ENCODE results near the gene GRM1.

Gene GRM1

DNA sequence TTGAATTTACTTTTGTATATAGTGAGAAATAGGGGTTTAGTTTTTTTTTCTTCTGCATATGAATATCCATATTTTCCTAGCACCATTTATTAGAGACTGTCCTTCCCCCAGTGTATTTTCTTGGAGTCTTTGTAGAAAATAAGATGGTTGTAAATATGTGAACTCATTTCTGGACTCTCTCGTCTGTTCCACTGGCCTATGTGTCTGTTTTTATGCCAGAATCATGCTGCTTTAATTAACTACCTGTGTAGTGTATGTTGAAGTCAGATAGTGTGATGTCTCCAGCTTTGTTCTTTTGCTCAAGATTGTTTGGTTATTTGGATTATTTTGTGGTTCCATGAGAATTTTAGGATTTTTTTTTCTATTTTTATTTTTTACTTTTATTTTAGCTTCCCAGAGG, 338.2 kb downstream of the GRM1 start:
- Histone ChIP-seq H3K9me3 (ENCODE audit: control insufficient read depth, insufficient read depth, low read length) (no peaks in the 10 kb centered on the region), H3K9ac (ENCODE audit: low read depth, low read length) (no peak overlapping the region), H3K27me3 (ENCODE audit: control insufficient read depth, insufficient read depth, low read length) (no peaks in the 10 kb centered on the region), H3K4me1 (ENCODE audit: control insufficient read depth, insufficient read depth, low read length) (no peaks in the 10 kb centered on the region), H3K27ac (ENCODE audit: low read depth, low read length) (no peak overlapping the region), H3K4me3 (ENCODE audit: low read depth, low read length) (no peak overlapping the region), H3K36me3 (ENCODE audit: control insufficient read depth, insufficient read depth, low read length) (no peaks in the 10 kb centered on the region)

DNA sequence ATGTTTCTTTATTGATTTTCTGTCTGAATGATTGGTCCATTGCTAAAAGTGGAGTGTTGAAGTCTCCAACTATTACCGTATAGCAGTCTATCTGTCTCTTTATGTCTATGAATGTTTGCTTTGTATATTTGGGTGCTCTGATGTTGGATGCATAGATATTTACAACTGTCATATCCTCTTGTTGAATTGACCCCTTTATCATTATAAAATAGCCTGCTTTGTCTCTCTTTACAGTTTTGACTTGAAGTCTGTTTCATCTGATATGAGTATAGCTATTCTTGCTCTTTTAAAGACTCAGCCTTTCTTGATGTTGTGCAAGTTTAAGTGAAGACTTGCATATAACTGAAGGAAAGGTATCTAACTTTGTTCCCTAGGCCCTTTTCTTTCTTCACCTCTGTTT, 341.0 kb downstream of the GRM1 start:
- Histone ChIP-seq H3K27me3 (ENCODE audit: control insufficient read depth, insufficient read depth, low read length) (no peaks in the 10 kb centered on the region), H3K27ac (ENCODE audit: low read depth, low read length) (no peak overlapping the region), H3K4me3 (ENCODE audit: low read depth, low read length) (no peak overlapping the region), H3K9me3 (ENCODE audit: control insufficient read depth, insufficient read depth, low read length) (no peaks in the 10 kb centered on the region), H3K4me1 (ENCODE audit: control insufficient read depth, insufficient read depth, low read length) (no peaks in the 10 kb centered on the region), H3K9ac (ENCODE audit: low read depth, low read length) (no peak overlapping the region), H3K36me3 (ENCODE audit: control insufficient read depth, insufficient read depth, low read length) (no peaks in the 10 kb centered on the region)

DNA sequence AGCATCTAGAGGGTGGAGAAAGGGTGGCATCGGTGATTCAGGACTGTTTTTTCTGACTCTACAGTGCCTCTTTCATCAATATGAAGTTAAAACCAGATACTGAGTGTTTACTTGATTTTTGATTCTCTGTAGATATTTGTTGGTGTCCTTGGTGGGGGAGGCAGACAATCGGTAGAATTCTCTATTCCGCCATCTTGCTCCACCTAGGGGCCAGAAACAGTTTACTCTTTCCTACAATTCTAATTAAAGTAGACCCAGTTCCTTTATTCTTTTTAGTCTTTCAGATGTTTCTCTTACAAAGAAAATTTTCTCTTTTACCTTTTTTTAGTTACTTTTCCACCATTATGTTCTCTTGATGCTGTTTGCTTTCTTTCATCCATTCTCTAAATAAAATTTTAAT, 352.6 kb downstream of the GRM1 start:
- no peaks in the 10 kb centered on the region; the same call in none of the 2 replicates for H3K9me3 ChIP-seq (ENCODE audit: control insufficient read depth, insufficient read depth, low read length)

DNA sequence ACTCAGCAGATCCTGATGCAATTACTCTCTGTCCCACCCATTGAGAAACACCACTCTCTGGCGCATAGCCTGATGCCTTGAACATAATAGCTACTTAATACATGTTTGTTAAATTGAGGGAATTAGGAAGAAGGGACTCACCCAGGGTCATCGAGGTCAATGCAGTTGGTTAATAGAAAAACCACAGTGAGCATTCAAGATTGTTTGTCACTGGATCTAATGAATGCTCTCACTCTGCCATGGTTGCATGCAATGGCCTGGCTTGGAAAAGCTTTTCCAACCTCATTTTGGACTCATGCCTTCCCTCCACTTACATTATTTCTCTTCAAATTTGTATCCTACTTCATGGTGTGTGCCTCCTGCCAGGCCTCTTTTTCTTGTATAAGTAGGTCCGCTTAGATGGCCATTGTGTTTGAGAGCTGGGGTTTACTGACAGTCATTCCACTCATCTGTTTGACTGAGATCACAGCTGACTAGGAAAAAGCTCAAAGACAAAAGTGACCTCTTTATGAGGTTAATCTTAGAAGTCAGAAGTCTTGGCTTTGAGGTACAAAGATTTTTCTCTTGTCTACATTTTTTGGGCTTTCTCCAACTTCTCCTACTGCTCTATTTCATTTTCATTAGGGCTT, 360.0 kb downstream of the GRM1 start:
- Histone ChIP-seq H3K27me3 (ENCODE audit: control insufficient read depth, insufficient read depth, low read length) (no peaks in the 10 kb centered on the region), H3K27ac (ENCODE audit: low read depth, low read length) (no peak overlapping the region), H3K4me3 (ENCODE audit: low read depth, low read length) (no peak overlapping the region), H3K9me3 (ENCODE audit: control insufficient read depth, insufficient read depth, low read length) (no peaks in the 10 kb centered on the region), H3K4me1 (ENCODE audit: control insufficient read depth, insufficient read depth, low read length) (peaks cover 12% of the 10 kb centered on the region), H3K9ac (ENCODE audit: low read depth, low read length) (no peak overlapping the region), H3K36me3 (ENCODE audit: control insufficient read depth, insufficient read depth, low read length) (no peaks in the 10 kb centered on the region)

More for the DNA sequence above, 352.6 kb downstream of the GRM1 start:
- Histone ChIP-seq H3K9ac (ENCODE audit: low read depth, low read length) (no peak overlapping the region), H3K4me3 (ENCODE audit: low read depth, low read length) (no peak overlapping the region), H3K4me1 (ENCODE audit: control insufficient read depth, insufficient read depth, low read length) (no peaks in the 10 kb centered on the region), H3K27ac (ENCODE audit: low read depth, low read length) (no peak overlapping the region), H3K27me3 (ENCODE audit: control insufficient read depth, insufficient read depth, low read length) (no peaks in the 10 kb centered on the region), H3K36me3 (ENCODE audit: control insufficient read depth, insufficient read depth, low read length) (no peaks in the 10 kb centered on the region)

DNA sequence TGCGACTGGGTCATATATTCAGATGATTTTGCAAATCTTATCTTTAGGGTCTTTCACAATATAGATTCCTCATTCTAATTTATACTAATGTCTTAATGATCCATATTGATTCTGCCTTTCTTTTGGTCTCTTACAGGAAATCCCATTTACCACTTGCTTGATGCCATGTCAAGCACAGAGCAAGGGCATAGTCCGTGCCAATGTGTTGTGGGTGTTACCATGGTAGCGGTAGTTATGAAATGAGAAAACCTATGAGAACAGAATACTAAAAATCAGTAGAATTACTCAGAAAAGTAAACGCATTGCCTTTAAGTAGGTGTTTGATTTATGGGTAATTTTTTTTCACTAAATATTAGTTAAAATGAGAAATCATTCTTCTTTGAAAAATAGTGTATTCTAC, 360.9 kb downstream of the GRM1 start:
- Histone ChIP-seq H3K36me3 (ENCODE audit: control insufficient read depth, insufficient read depth, low read length) (no peaks in the 10 kb centered on the region), H3K9ac (ENCODE audit: low read depth, low read length) (no peak overlapping the region), H3K9me3 (ENCODE audit: control insufficient read depth, insufficient read depth, low read length) (no peaks in the 10 kb centered on the region), H3K4me1 (ENCODE audit: control insufficient read depth, insufficient read depth, low read length) (peaks cover 12% of the 10 kb centered on the region), H3K27me3 (ENCODE audit: control insufficient read depth, insufficient read depth, low read length) (no peaks in the 10 kb centered on the region), H3K27ac (ENCODE audit: low read depth, low read length) (no peak overlapping the region), H3K4me3 (ENCODE audit: low read depth, low read length) (no peak overlapping the region)

DNA sequence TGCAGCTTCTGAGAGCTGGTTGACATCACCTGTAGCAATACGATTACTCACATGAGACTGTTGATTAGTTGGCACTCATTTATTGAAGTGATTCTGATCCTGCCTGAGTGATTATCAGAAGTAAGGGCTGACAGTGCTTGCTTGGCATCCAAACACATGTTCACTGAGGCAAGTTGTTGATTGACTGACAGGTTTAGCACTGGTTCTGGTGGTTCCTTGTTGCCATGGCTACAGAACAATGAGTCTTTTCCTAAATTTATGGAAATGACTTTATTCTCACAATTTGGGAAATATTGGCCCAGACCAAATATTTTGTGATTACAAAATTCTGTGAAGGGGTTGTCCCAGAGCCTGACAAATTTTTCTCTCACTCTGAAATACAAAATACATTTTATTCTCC, 368.8 kb downstream of the GRM1 start:
- no peaks in the 10 kb centered on the region for H3K36me3 ChIP-seq (ENCODE audit: control insufficient read depth, insufficient read depth, low read length)
- no peaks in the 10 kb centered on the region for H3K4me1 ChIP-seq (ENCODE audit: control insufficient read depth, insufficient read depth, low read length)
- H3K4me3 ChIP-seq (ENCODE audit: low read depth, low read length), result no peak overlapping the region
- no peaks in the 10 kb centered on the region for H3K27me3 ChIP-seq (ENCODE audit: control insufficient read depth, insufficient read depth, low read length)
- H3K9ac ChIP-seq (ENCODE audit: low read depth, low read length), result no peak overlapping the region
- H3K27ac ChIP-seq (ENCODE audit: low read depth, low read length), result no peak overlapping the region
- H3K9me3 ChIP-seq (ENCODE audit: control insufficient read depth, insufficient read depth, low read length), result no peaks in the 10 kb centered on the region

DNA sequence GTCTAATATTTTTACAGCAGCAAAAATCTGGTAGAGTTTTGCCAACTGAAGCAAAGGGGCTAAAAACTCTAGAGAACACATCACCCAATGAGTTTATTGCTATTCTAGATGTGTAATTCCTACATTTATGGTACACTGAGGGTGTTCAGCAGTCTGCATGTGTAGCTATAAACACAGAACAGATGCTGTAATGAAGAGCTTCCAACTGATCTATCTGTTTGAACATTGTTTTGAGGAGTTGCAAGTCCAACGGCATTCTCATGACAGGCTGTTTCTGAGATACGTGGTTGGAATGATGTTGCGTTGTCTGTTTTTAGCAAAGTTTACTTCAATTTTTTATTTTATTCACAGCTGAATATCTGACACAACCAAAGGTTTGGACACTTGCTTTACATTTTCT, 373.6 kb downstream of the GRM1 start:
- no peaks in the 10 kb centered on the region for H3K36me3 ChIP-seq (ENCODE audit: control insufficient read depth, insufficient read depth, low read length)
- H3K27ac ChIP-seq (ENCODE audit: low read depth, low read length), result no peak overlapping the region
- H3K4me3 ChIP-seq (ENCODE audit: low read depth, low read length), result no peak overlapping the region
- H3K27me3 ChIP-seq (ENCODE audit: control insufficient read depth, insufficient read depth, low read length), result no peaks in the 10 kb centered on the region
- H3K4me1 ChIP-seq (ENCODE audit: control insufficient read depth, insufficient read depth, low read length), result no peaks in the 10 kb centered on the region
- H3K9me3 ChIP-seq (ENCODE audit: control insufficient read depth, insufficient read depth, low read length), result no peaks in the 10 kb centered on the region
- H3K9ac ChIP-seq (ENCODE audit: low read depth, low read length), result no peak overlapping the region

DNA sequence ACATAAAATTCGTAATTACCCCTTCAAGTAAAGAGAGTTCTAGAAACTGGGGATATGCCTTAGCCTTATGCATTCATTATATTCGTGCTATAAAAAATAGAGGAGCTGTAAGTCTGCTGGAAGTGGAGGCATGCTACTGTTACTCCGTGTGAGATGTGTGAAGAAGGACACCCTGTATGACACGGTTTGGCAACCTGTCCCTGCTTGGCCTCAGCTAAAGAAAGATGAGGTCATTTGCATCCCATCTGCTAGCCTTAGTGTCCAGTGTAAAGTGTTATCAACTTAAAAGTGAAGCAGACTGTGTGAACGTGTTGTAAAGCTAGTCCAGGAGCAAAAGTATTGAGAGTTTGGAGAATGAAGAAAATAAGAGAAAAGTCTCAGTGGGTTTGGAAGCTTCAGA, 379.7 kb downstream of the GRM1 start:
- H3K27ac ChIP-seq (ENCODE audit: low read depth, low read length), result no peak overlapping the region
- H3K9me3 ChIP-seq (ENCODE audit: control insufficient read depth, insufficient read depth, low read length), result no peaks in the 10 kb centered on the region
- no peaks in the 10 kb centered on the region for H3K27me3 ChIP-seq (ENCODE audit: control insufficient read depth, insufficient read depth, low read length)
- no peaks in the 10 kb centered on the region for H3K36me3 ChIP-seq (ENCODE audit: control insufficient read depth, insufficient read depth, low read length)
- no peak overlapping the region for H3K4me3 ChIP-seq (ENCODE audit: low read depth, low read length)
- no peak overlapping the region for H3K9ac ChIP-seq (ENCODE audit: low read depth, low read length)
- no peaks in the 10 kb centered on the region for H3K4me1 ChIP-seq (ENCODE audit: control insufficient read depth, insufficient read depth, low read length)

DNA sequence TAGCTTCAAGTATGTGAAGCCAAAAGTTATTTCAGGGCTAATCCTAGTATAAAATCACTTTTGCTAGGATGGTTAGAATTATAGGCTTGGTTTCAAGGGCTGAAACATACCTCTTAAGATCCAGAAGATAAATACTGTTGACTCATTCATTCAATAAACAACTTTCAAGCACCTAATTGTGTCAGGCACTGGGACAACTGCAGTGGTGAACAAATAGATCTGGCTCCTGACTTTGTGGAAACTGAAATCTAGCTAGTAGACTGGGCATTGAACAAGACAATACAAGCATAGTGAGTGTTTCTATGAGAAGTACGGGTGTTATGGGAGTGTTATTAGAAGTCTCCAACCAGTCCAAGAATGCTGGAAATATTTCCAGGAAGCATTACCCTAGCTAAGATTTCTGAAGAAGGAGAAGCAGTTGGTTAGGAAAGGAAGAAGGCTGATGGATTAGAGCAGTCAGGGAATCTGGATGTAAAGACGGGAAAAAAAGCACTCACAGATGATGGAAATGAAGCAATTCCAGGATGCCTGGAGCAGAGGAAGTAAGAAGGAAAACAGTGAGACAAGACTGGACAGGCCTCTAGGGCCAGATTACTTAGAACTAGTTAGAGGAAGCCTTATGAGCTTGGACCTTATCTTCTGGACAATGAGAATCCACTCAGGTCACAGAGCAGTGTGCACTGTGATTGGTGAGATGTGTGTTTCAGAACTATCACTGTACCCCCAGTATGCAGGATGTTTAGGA, 382.2 kb downstream of the GRM1 start:
- H3K4me3 ChIP-seq (ENCODE audit: low read depth, low read length), result no peak overlapping the region

DNA sequence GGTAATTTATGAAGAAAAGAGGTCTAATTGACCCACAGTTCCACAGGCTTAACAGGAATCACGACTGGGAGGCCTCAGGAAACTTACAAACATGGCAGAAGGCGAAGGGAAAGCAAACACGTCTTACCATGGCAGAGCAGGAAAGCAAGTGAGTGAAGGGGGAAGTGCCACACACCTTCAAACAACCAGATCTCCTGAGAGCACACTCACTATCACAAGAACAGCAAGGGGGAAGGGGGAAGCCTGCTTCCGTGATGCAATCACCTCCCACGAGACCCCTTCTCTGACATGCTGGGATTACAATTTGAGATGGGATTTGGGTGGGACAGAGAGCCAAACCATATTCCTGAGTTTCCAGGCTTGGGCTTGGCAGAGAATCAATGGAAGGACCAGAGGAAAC, 390.7 kb downstream of the GRM1 start:
- no peak overlapping the region for H3K27ac ChIP-seq (ENCODE audit: low read depth, low read length)
- no peaks in the 10 kb centered on the region for H3K36me3 ChIP-seq (ENCODE audit: control insufficient read depth, insufficient read depth, low read length)
- no peak overlapping the region for H3K9ac ChIP-seq (ENCODE audit: low read depth, low read length)
- H3K4me3 ChIP-seq (ENCODE audit: low read depth, low read length), result no peak overlapping the region
- H3K27me3 ChIP-seq (ENCODE audit: control insufficient read depth, insufficient read depth, low read length), result no peaks in the 10 kb centered on the region
- H3K4me1 ChIP-seq (ENCODE audit: control insufficient read depth, insufficient read depth, low read length), result no peaks in the 10 kb centered on the region
- H3K9me3 ChIP-seq (ENCODE audit: control insufficient read depth, insufficient read depth, low read length), result no peaks in the 10 kb centered on the region

More for the DNA sequence above, 382.2 kb downstream of the GRM1 start:
- H3K4me1 ChIP-seq (ENCODE audit: control insufficient read depth, insufficient read depth, low read length), result no peaks in the 10 kb centered on the region
- no peaks in the 10 kb centered on the region for H3K27me3 ChIP-seq (ENCODE audit: control insufficient read depth, insufficient read depth, low read length)
- H3K9ac ChIP-seq (ENCODE audit: low read depth, low read length), result no peak overlapping the region
- no peaks in the 10 kb centered on the region for H3K9me3 ChIP-seq (ENCODE audit: control insufficient read depth, insufficient read depth, low read length)
- no peaks in the 10 kb centered on the region for H3K36me3 ChIP-seq (ENCODE audit: control insufficient read depth, insufficient read depth, low read length)
- H3K27ac ChIP-seq (ENCODE audit: low read depth, low read length), result no peak overlapping the region

DNA sequence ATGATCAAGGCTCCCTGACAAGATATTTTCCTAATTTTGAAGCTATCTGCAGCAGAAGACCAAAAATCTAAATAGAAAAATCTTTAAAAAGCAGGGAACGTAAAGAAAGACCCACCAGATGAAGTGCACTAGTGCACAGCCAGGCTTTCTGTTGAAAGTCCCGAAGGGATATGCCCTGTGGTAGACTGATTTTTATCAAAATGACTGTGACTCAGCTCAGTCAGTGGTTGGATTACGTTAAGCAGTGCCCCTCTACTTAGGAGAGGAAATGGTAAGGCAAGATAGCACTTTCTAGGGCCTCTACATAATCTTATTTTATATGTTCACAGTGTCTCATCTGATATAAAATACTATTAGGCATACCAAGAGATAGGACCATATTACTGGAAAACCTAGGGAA, 391.4 kb downstream of the GRM1 start:
- Histone ChIP-seq H3K27ac (ENCODE audit: low read depth, low read length) (no peak overlapping the region), H3K4me1 (ENCODE audit: control insufficient read depth, insufficient read depth, low read length) (no peaks in the 10 kb centered on the region), H3K9me3 (ENCODE audit: control insufficient read depth, insufficient read depth, low read length) (no peaks in the 10 kb centered on the region), H3K27me3 (ENCODE audit: control insufficient read depth, insufficient read depth, low read length) (no peaks in the 10 kb centered on the region), H3K36me3 (ENCODE audit: control insufficient read depth, insufficient read depth, low read length) (no peaks in the 10 kb centered on the region), H3K4me3 (ENCODE audit: low read depth, low read length) (no peak overlapping the region), H3K9ac (ENCODE audit: low read depth, low read length) (no peak overlapping the region)
